HL-60/S4 treated with phorbol 12-myristate 13-acetate at 8.2 ng/mL for 4 days and 3 days (cell line): ENCODE data around the gene SMARCA4.

Experiments
- in situ Hi-C: fragments of 300-500 bp; cut with MboI; formaldehyde crosslinking; loops from 2 replicates; pipeline ENCODE4 v1.15.0; 2022; ENCODE audit warnings: low sequenced_read_pairs

SMARCA4 gene

GRCh38 chr19:11010041-11010440, 49.2 kb downstream of the SMARCA4 start:
- in situ Hi-C loops: no loop called here

GRCh38 chr19:11012507-11012906, 51.7 kb downstream of the SMARCA4 start:
- in situ Hi-C loops: no loop called here

GRCh38 chr19:11013771-11014170, 52.9 kb downstream of the SMARCA4 start:
- in situ Hi-C loops: no loop called here

GRCh38 chr19:11014403-11014911, 53.6 kb downstream of the SMARCA4 start:
- in situ Hi-C loops: no loop called here

- in situ Hi-C loops: no loop called here
These were observed 55.8 kb downstream of the SMARCA4 start for GRCh38 chr19:11016631-11017030.

GRCh38 chr19:11017275-11018035, 56.6 kb downstream of the SMARCA4 start:
- in situ Hi-C loops: no loop called here

- in situ Hi-C loops: no loop called here
These were observed 57.3 kb downstream of the SMARCA4 start for GRCh38 chr19:11018179-11018578.

- in situ Hi-C loops: no loop called here
These were observed 57.9 kb downstream of the SMARCA4 start for GRCh38 chr19:11018763-11019162.

GRCh38 chr19:11019262-11019661, 58.4 kb downstream of the SMARCA4 start:
- in situ Hi-C loops: no loop called here

- in situ Hi-C loops: no loop called here
These were observed 59.0 kb downstream of the SMARCA4 start for GRCh38 chr19:11019824-11020223.

GRCh38 chr19:11020423-11020822, 59.6 kb downstream of the SMARCA4 start:
- in situ Hi-C loops: no loop called here

GRCh38 chr19:11020982-11021759, 60.3 kb downstream of the SMARCA4 start:
- in situ Hi-C loops: no loop called here

GRCh38 chr19:11021760-11022144, 60.9 kb downstream of the SMARCA4 start:
- in situ Hi-C loops: no loop called here

GRCh38 chr19:11023016-11023415, 62.2 kb downstream of the SMARCA4 start:
- in situ Hi-C loops: no loop called here

- in situ Hi-C loops: no loop called here
These were observed 62.9 kb downstream of the SMARCA4 start for GRCh38 chr19:11023710-11024109.

- in situ Hi-C loops: no loop called here
These were observed 63.4 kb downstream of the SMARCA4 start for GRCh38 chr19:11024259-11024658.

- in situ Hi-C loops: no loop called here
These were observed 64.2 kb downstream of the SMARCA4 start for GRCh38 chr19:11025006-11025405.

- in situ Hi-C loops: no loop called here
These were observed 64.6 kb downstream of the SMARCA4 start for GRCh38 chr19:11025445-11025844.

- in situ Hi-C loops: no loop called here
These were observed 65.2 kb downstream of the SMARCA4 start for GRCh38 chr19:11025997-11026396.

- in situ Hi-C loops: no loop called here
These were observed 66.6 kb downstream of the SMARCA4 start for GRCh38 chr19:11027381-11027780.

- in situ Hi-C loops: no loop called here
These were observed 67.3 kb downstream of the SMARCA4 start for GRCh38 chr19:11028146-11028545.
